Hippocampal formation (tissue), 2 donors: ENCODE data around the gene PRADC1.
"Not testable (repeated sequence)": the region's sequence is repeated elsewhere in the genome, so short reads cannot be mapped to it uniquely, and the experiment has no call there.

Experiments used
- DNase-seq, 2 donors: peaks; one replicate each; lab custom pipeline; 2025; lab: John Stamatoyannopoulos, UW

Gene PRADC1

DNA sequence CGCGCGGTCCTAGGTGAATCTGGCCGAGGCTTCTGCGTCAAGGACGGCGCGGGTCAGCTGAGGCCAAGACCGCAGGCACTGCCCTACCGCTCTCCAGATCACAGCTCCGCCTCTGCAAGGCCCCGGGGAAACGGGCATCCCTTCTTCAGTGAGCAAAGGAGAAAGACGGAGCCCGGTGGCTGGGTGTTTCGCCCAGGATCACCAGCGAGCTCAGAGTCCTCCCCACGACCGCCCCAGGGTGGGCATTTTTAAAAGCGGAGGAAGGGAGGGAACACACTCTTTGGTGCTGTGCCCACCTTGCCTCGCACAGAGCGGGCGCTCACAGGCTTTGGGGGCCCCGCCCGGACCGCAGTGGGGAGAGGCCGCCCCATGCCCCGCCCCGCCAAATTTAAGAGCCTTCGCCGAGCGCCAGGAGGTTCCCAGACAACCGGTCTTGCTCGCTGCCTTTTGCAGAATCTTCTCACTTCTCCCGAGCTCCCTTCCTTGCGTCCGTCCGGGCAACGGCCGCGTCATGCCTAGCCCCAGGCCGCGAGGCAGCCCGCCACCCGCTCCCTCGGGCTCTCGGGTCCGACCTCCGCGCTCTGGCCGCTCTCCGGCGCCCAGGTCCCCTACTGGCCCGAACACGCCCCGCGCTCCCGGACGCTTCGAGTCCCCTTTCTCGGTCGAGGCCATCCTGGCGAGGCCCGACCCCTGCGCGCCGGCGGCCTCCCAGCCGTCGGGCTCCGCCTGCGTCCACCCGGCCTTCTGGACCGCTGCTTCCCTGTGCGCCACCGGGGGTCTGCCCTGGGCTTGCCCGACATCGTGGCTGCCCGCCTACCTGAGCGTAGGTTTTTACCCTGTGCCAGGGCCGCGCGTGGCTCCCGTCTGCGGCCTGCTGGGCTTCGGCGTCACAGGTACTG lies 30.6 kb downstream of the PRADC1 start, which contains the start of gene NOTO:
TSS of gene NOTO (plus strand) at position 419 of the 899 bp plus-strand sequence. CDS start at position 512, 93 bp downstream.
- DNase-seq: no peak

DNA sequence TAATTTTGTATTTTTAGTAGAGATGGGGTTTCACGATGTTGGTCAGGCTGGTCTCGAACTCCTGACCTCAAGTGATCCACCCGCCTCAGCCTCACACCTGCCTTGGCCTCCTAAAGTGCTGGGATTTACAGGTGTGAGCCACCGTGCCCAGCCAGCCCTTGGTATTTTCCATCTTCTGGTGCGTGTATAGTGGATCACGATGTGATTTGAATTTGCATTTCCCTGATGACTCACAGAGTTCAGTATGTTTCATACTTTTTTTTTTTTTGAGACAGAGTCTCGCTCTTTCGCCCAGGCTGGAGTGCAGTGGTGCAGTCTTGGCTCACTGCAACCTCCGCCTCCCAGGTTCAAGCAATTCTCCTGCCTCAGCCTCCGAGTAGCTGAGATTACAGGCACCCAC lies 32.8 kb downstream of the PRADC1 start:
- not testable (repeated sequence) for DNase-seq

GRCh38 chr2:73197579-73197978 lies 35.5 kb downstream of the PRADC1 start:
- no peak for DNase-seq

DNA sequence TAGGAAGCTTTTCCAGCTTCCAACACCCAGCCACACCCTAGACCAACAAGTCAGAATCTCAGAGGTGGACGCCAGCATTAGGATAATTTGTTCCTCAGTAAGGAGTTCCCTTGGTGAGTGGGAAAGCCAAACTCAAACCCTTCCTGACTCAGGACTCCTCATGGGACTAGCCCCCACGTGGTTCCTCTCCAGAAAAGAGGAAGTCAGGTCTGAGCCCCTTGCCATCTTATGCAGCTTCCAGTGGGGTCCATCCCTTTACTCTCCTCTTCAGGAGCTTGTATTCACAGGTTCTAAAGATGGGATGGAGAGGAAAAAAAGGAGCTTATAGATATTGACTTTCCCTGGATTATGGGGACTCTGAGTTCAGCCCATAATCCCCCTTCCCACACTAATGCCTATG lies 45.5 kb downstream of the PRADC1 start:
- DNase-seq: no peak

DNA sequence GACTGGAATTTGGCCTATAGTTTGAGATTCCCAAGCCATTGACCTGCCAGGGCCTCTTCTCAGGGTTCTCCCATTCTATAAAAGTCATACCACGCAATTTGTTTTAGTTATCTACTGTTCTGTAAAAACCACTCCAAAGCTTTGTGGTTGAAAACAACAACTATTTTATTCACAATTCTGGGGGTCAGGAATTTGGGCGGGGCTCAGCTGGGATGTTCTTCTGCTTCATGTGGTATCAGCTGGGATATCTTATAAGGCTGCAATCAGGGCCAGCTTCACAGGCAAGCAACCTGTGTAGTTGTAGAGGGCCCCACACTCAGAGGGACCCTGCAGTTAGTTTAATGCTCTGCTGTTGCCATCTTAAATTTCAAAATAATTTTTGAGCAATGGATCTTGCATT lies 47.1 kb downstream of the PRADC1 start:
- no peak for DNase-seq
